IPS-20b (cell line): ENCODE data around the gene PPP1R14C.
"Not testable (repeated sequence)": the region's sequence is repeated elsewhere in the genome, so short reads cannot be mapped to it uniquely, and the experiment has no call there.

ENCODE experiments used
- H3K27ac ChIP-seq: one replicate; pipeline ENCODE4 v1.5.1; 2013; ENCODE audit warnings: low read length
- H3K27me3 ChIP-seq: 2 replicates; pipeline ENCODE4 v1.6.1; 2013; ENCODE audit warnings: mild to moderate bottlenecking, low read length, inconsistent platforms; ENCODE audit not compliant: insufficient read depth
- H3K36me3 ChIP-seq: 2 replicates; pipeline ENCODE4 v1.6.1; 2013; ENCODE audit warnings: low read depth, mild to moderate bottlenecking, inconsistent platforms, low read length, moderate library complexity; ENCODE audit not compliant: insufficient read depth
- H3K4me1 ChIP-seq: 2 replicates; pipeline ENCODE4 v1.6.1; 2013; ENCODE audit warnings: mild to moderate bottlenecking, control low read depth, inconsistent platforms, low read length, moderate library complexity; ENCODE audit not compliant: insufficient read depth
- H3K4me3 ChIP-seq: 2 replicates; pipeline ENCODE4 v1.5.1; 2013; ENCODE audit warnings: mild to moderate bottlenecking, low read length, inconsistent platforms
- H3K9ac ChIP-seq: 2 replicates; pipeline ENCODE4 v1.6.1; 2013; ENCODE audit warnings: low read depth, mild to moderate bottlenecking, inconsistent platforms, low read length, moderate library complexity
- H3K9me3 ChIP-seq: 2 replicates; pipeline ENCODE4 v1.6.1; 2013; ENCODE audit warnings: mild to moderate bottlenecking, low read depth, low read length, inconsistent platforms; ENCODE audit not compliant: insufficient read depth

PPP1R14C gene

DNA sequence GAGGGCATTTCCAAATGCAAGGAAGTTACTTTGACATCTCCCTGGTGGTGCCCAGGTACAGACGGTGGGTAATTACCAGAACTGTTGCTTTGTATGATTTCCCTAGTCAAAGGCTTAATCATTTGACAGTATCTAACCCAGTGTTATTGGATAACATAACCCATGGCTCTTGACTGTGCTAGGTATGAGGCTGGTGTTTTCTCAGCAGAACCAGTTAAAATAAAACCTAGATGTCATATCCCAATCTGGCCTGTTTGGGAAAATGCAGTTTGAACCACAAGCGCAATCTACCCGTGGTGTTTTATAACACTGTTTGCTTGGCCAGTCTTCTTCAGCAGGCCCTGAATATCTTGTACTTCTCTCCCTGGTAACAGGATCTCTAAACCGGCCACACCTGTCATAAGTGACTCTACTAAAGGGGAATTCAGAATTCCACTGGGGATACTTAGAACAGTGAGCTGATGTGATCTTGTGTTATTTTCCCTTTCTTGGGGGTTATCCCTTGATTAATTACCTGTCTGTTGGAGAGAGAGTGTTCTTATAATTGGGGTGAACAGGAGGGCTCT lies 32.8 kb downstream of the PPP1R14C start:
- no peaks in the 10 kb centered on the region for H3K36me3 ChIP-seq
- no peak overlapping the region for H3K9ac ChIP-seq
- no peaks in the 10 kb centered on the region for H3K9me3 ChIP-seq
- no peak overlapping the region for H3K27ac ChIP-seq
- H3K27me3 ChIP-seq: no peaks in the 10 kb centered on the region
- H3K4me1 ChIP-seq: no peaks in the 10 kb centered on the region
- no peak overlapping the region for H3K4me3 ChIP-seq

DNA sequence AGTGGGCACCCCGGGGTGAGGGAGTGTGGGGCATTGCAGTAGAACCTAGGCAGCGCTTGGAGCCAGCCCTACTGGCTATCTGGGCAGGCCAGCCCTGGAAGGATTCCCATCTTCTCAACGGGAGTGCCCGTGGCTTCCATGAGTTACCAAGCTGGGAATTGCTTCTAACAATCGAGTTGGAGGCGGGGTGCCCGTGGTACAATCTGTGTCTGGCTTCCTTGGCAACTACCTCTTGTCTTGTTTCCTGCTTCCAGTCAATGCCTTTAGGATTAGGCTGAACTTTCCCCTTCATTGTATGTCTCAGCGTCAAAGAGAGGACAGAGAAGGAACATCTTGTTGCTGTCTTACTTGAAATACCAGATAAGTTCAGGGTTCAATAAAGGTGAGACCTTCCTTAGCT lies 33.3 kb downstream of the PPP1R14C start:
- H3K4me1 ChIP-seq: no peaks in the 10 kb centered on the region
- no peak overlapping the region for H3K27ac ChIP-seq
- H3K36me3 ChIP-seq: no peaks in the 10 kb centered on the region
- H3K27me3 ChIP-seq: no peaks in the 10 kb centered on the region
- no peaks in the 10 kb centered on the region for H3K9me3 ChIP-seq
- H3K4me3 ChIP-seq: no peak overlapping the region
- H3K9ac ChIP-seq: no peak overlapping the region

DNA sequence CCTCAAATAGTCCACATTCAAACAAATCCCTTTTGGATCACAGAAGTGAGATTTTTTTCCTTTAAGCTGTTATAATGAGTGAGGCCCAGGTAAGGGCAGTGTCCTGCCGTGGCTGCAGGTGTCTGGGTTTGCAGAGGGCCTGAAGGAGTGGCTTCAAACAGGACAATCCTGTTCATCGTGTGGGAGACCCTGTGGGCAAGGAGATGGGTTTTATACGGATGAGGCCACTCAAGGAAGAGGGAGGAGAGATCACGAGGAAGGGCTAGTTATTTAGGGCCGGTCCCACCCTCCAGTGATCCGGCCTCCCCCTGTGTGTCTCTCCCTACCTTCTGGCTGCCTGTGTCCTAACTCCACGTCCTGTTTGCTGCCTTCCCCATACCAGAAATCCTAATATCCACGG lies 33.8 kb downstream of the PPP1R14C start:
- no peak overlapping the region for H3K27ac ChIP-seq
- H3K9ac ChIP-seq: no peak overlapping the region
- H3K9me3 ChIP-seq: no peaks in the 10 kb centered on the region
- no peak overlapping the region for H3K4me3 ChIP-seq
- H3K4me1 ChIP-seq: no peaks in the 10 kb centered on the region
- H3K27me3 ChIP-seq: no peaks in the 10 kb centered on the region
- H3K36me3 ChIP-seq: no peaks in the 10 kb centered on the region

DNA sequence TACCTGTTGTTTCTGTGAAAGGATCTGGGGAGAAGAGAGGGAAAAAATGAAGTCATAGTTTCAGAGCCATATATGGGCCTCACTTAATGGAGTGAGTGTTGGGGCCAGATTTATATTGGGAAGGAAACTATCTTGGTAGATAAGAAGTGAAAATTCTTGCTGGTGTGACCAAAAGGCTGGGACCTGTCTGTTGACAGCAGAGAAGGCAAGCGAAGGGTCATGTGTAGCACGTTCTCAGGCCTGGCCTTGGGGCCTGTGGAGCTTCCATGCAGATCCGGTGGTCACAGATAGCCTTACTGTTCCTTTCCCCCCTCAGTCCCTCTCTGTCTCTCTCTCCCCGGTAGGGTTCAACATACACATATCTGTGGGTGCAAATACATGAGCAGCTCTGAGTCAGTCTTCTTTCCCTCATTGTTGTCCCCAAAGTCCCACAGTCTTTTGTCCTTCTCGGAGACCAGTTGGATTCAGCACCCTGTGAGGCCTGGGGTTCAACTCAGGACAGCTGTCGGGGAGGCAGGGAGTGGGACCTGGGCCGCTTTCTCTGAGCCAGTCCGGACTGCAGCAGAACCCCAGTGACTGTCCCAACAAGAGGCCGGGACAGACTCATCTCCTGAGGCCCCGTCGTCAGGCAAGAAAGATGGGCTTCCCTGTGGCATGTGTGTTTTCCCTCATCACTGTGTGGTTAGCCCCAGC lies 34.6 kb downstream of the PPP1R14C start:
- H3K9ac ChIP-seq: no peak overlapping the region
- H3K27me3 ChIP-seq: no peaks in the 10 kb centered on the region
- no peaks in the 10 kb centered on the region for H3K36me3 ChIP-seq
- H3K4me1 ChIP-seq: no peaks in the 10 kb centered on the region
- H3K27ac ChIP-seq: no peak overlapping the region
- H3K4me3 ChIP-seq: no peak overlapping the region
- H3K9me3 ChIP-seq: no peaks in the 10 kb centered on the region

DNA sequence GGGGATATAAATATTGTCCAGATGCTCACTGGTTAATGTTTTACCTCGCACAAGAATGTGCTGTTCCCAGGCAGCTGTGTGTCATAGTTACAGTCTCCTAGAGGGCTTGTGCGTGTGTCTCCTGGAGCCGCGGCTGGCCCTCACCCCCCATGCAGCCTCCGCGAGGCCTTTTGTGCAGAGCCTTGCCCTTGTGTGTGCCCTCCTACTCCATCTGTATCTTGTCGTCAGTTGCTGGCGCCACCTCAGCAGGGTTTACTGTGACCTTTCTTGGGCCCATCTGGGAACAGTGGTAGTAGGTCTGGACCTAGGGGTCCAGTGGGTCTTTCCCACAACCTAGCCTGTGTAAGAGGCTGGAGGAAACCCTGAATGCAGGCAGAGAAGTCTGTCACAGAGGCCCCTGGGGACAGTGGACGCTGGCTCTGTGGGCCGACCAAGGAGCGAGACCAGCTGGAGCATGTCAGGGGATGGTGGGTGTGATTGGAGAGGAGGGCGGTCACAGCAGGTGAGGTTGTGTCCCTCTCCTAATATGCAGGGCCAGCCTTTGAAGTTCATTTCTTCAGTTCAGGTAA lies 35.2 kb downstream of the PPP1R14C start:
- Histone ChIP-seq H3K4me1 (no peaks in the 10 kb centered on the region), H3K4me3 (no peak overlapping the region), H3K36me3 (no peaks in the 10 kb centered on the region), H3K9me3 (no peaks in the 10 kb centered on the region), H3K27me3 (no peaks in the 10 kb centered on the region), H3K9ac (no peak overlapping the region), H3K27ac (no peak overlapping the region)

DNA sequence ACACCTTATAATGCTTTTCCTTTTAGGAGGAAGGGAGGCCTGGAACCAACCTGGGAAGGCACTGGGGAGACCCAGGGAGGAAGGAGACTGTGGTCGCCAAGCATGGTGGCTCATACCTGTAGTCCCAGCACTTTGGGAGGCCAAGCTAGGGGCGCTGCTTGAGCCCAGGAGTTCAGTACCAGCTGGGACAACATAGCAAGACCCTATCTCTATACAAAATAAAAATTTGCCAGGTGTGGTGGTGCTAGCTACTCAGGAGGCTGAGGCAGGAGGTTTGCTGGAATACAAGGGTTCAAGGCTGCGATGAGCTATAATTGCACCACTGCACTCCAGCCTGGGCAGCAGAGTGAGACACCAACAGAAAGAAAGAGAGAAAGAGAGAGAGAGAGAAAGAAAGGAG lies 36.2 kb downstream of the PPP1R14C start:
- Histone ChIP-seq H3K9me3 (no peaks in the 10 kb centered on the region), H3K36me3 (no peaks in the 10 kb centered on the region), H3K27ac (no peak overlapping the region), H3K4me1 (no peaks in the 10 kb centered on the region), H3K27me3 (no peaks in the 10 kb centered on the region), H3K9ac (no peak overlapping the region), H3K4me3 (no peak overlapping the region)

DNA sequence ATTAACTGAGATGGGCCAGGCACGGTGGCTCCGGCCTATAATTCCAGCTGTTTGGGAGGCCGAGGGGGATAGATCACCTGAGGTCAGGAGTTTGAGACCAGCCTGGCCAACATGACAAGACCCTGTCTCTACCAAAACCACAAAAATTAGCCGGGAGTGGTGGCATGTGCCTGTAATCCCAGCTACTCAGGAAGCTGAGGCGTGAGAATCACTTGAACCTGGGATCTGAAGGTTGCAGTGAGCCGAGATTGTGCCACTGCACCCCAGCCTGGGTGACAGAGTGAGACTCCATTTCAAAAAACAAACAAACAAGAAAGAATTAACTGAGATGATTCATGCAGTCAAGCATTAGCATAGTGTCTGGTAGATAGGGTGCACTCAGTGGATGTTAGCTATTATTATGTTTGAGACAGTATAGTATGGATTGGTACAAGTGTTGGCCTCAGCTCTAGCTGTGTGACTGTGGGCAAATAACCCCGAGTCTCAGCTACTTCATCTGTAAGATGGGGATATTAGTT lies 37.1 kb downstream of the PPP1R14C start:
- not testable (repeated sequence) for H3K27ac ChIP-seq, H3K27me3 ChIP-seq, H3K36me3 ChIP-seq, H3K9me3 ChIP-seq, H3K4me1 ChIP-seq, H3K9ac ChIP-seq, H3K4me3 ChIP-seq

DNA sequence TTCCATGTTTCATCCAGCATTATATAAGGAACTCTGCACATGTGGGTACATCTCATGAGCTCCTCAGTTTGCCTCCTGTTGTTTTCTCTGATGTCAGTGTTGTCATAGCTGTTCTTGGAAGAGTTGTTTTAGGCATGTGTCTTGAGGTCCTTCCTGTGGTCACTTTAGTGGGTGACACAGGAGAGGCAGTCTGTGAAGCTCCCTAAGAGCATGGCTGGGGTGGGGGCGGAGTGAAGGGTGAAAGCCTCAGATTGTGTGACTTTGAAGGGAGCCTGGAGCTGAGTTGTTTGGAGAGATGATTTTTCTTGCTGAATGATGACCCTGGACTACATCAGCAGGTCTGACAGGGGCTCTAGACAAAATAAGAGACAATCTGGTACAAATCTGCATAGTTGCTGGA lies 37.7 kb downstream of the PPP1R14C start:
- Histone ChIP-seq H3K9ac (no peak overlapping the region), H3K9me3 (no peaks in the 10 kb centered on the region), H3K27ac (no peak overlapping the region), H3K27me3 (no peaks in the 10 kb centered on the region), H3K36me3 (no peaks in the 10 kb centered on the region), H3K4me3 (no peak overlapping the region), H3K4me1 (no peaks in the 10 kb centered on the region)

DNA sequence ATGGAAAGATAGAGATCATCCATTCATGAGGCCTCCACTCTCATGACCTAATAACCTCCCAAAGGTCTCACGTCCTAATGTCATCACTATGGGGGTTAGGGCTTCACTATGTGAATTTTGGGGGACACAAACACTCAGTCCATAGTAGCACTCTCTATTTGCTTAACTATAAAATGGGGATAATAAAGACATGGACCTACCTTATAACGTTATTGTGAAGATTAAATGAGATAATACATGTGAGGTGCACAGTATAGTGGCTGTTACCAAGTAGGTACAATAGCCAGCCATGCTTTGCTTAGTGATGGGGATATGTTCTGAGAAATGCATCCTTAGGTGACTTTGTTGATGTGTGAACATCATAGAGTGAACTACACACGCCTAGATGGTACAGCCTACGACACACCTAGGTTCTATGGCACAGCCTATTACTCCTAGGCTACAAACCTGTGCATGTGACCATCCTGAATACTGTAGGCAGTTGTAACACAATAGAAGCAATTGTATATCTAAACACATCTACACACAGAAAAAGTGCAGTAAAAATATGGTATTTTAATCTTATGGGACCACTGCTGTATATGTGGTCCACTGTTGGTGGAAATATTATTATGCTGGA lies 39.7 kb downstream of the PPP1R14C start:
- no peaks in the 10 kb centered on the region for H3K9me3 ChIP-seq
- no peak overlapping the region for H3K27ac ChIP-seq
- H3K4me3 ChIP-seq: no peak overlapping the region

DNA sequence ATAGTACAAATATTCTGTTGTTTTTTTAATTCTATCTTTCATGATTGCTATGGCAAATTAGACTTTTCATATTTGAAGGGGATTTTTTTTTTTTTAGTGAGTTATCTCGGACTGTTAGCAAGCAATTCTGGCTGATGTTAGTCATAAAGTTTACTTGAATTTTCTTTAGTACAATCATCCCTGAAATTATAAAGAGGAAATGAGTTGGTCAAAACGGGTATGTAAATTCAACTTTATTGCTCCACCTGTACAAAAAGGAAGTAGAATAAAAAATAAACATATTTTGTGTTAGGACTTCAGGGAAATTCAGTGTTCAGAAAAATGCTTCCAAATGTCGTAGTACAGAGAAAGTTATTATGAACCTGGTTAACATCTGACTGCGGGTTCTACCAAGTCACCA lies 40.3 kb downstream of the PPP1R14C start:
- Histone ChIP-seq H3K27ac (no peak overlapping the region), H3K27me3 (no peaks in the 10 kb centered on the region), H3K4me1 (no peaks in the 10 kb centered on the region), H3K9ac (no peak overlapping the region), H3K36me3 (no peaks in the 10 kb centered on the region), H3K4me3 (no peak overlapping the region), H3K9me3 (no peaks in the 10 kb centered on the region)

More for the DNA sequence above, 39.7 kb downstream of the PPP1R14C start:
- H3K27me3 ChIP-seq: no peaks in the 10 kb centered on the region
- no peaks in the 10 kb centered on the region for H3K36me3 ChIP-seq
- no peak overlapping the region for H3K9ac ChIP-seq
- no peaks in the 10 kb centered on the region for H3K4me1 ChIP-seq

DNA sequence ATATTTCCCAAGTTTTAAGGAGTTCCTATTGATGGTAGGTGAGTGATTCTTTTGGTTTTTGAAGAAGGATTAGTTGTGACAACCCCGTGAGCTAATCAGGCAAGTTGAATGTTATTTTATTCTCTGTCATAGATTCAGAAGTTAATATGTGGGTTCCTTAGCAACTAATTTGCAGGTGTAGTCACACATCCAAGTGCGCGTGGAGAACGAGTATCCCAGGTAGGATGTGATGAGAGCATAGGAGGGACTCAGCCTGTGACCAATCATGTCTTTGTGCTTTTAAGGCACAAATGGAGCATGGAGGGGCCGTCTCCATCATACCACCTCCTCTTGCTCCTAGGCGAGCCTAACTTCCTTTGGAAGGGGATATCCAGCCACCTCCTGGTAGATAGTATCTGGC lies 41.1 kb downstream of the PPP1R14C start:
- Histone ChIP-seq H3K4me1 (no peaks in the 10 kb centered on the region), H3K4me3 (no peak overlapping the region), H3K27ac (no peak overlapping the region), H3K9me3 (no peaks in the 10 kb centered on the region), H3K9ac (no peak overlapping the region), H3K27me3 (no peaks in the 10 kb centered on the region), H3K36me3 (no peaks in the 10 kb centered on the region)
